ENCODE measurements around the gene TMEM19.

TMEM19 gene

DNA sequence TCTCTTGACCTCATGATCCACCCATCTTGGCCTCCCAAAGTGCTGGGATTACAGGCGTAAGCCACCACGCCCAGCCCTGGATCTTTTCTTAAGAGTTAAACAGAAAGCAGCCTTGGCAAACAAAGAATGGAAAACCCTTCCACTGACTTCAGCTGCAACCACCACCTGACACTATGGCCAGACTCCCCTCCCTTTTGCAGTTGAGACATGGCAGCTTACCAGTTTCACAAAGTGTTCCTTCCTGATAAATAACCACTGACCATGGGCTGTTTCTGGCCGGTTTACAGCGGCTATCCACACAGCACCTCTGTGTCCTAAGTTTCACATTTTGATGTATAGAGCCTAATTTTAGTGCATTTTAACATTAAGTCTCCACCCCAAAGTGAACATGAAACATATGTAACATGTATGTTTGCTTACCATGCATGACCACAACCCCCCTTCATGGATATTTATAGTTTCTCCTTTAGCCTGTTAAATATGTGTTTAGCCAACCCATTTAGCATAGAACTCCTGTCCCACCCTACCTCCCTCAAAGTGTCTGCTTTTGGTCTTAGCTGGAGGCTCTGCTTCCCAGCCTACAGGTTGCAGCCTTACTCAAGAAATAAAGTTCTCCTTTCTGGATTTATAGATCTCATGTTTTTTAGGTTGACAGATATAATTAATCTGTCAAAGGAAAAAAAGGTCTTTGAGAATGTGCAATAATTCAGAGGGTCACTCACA lies 36.1 kb downstream of the TMEM19 start:
- DNase-seq: no peak

DNA sequence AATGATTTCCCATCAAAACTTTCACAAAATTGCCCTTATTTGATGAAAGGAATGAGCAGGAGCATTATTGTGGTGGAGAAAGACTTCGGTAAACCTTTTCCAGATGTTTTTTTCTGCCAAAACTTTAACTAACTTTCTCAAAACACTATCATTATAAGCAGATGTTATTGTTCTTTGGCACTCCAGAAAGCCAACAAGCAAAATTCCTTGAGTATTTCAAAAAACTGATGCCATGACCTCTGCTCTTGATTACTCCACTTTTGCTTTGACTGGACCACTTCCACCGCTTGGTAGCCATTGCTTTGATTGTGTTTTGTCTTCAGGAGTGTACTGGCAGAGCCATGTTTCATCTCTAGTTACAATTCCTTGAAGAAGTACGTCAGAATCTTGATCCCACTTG lies 39.1 kb downstream of the TMEM19 start:
- DNase-seq: no peak

DNA sequence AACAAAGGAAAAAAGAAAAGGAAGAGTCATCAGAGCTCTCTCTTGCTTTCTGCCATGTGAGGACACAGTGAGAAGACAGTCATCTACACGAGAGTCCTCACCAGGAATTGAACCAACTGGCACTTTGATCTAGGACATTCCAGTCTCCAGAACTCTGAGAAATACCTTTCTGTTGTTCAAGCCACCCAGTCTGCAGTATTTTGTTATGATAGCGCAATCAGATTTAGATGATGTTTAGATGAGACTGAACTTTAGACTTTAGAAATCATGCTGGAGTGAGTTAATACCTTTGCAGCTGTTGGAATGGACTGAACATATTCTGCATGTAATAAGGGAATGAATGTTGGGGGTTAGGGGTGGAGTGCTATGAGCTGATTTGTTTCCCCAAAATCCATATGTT lies 40.7 kb downstream of the TMEM19 start:
- no peak for DNase-seq

DNA sequence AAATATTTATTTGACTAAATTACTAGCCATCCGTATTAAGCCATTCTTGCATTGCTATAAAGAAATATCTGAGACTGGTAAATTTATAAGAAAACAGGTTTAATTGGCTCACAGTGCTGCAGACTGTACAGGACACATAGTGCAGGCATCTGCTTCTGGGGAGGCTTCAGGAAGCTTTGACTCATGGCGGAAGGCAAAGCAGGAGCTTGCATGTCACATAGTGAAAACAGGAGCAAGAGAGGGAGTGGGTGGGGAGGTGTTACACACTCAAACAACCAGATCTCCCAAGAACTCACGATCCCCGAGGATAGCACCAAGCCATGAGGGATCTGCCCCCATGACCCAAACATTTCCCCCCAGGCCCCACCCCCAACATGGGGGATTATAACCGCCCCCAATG lies 42.1 kb downstream of the TMEM19 start:
- no peak for DNase-seq

DNA sequence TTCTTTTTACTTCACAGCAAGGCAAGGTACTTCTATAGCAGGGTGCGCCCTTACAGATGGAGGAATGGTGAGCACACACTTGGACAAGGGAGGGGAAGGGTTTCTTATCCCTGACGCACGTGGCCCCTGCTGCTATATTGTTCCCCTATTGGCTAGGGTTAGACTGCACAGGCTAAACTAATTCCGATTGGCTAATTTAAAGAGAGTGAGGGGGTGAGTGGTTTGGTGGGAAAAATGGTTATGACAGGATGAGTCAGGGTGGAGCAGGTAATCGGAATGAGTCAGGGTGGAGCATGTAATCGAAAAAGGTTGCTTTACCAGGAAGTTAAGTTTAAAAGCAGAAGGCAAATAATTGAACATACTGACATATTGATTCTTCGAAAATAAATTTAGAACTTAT lies 45.1 kb downstream of the TMEM19 start:
- no peak for DNase-seq

DNA sequence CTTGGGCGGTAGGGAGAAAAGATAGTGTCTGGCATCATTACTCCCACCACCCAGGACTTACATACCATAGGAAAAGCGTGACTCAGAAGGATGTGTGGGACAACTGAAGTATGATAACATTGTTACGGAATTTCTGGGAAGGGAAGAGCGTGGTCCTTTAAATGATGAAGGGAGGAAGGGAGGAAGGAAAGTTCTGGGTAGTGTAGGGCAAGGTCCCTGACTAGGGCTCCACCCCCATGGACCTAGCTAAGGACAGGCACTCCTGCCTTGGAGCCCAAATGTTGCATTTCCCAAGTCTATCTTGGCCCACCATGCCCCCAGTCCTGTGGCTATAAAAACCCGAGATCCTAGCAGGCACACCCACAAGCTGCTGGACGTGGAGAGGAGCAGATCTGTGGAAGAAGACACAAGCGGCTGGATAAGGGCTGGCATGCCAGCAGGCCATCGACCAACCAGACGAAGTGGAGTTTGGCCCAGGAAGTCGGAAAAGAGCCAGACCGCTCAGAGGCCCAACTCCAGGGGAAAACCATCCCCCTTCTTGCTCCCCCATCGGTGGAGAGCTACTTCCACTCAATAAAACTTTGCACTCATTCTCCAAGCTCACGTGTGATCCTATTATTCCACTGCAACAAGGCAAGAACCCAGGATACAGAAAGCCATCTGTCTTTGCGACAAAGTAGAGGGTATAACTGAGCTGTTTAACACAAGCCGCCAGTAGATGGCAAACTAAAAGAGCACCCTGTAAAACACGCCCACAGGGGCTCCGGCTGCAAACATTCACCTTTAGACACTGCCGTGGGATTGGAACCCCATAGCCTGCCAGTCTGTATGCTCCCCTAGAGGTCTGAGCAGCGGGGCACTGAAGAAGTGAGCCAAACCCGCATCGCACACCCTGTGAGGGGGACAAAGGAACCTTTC lies 45.8 kb downstream of the TMEM19 start:
- peak in 1 of 2 experiments; percentile 12 for DNase-seq

DNA sequence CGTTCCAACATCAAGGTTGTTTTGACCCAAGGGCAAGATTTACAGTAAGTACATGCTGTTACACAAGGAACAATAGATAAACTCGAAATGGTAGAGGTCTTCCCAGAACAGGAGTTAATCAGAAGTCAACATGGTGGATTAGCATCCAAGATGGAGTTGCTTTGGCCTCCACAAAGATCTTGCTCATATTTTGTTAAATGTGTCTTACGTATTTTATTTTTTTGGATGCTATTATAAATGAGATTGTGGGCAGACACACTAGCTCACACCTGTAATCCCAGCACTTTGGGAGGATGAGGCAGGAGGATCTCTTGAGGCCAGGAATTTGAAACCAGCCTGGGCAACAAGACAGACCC lies 46.5 kb downstream of the TMEM19 start:
- DNase-seq: no peak

DNA sequence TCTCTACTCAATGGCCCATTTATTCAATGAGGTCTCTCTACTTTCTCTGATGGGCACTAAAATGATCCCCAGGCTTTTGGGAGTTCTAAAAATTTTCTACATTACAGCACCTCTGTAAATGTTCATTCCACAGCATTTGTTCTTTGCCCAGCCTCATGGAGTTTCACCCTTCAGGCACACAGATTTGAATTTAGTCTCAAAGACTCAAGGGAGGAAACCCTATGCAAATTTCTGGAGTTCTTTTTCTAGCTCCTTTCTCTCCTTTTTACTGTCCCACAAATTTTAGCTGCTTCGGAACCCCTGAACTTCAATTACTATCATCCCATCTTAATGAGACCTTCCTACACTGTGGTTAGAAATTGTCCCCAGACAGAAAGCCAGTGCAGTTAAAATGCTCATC lies 51.3 kb downstream of the TMEM19 start:
- DNase-seq: no peak

DNA sequence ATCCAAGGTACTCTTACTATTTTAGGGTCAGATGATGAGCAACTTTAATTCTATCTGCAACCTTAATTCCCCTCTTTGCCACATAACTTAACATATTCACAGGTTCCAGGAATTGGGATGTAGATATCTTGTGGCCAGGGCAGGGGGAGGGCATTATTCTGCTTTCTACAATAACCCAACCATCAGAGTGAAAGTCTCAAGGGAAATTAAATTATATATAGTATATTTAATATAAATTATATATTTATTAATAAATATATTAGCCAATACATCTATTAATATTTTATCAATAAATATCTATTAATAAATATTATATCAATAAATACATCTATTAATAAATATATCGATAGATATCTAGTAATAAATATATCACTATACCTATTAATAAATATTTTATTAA lies 57.1 kb downstream of the TMEM19 start:
- DNase-seq: no peak

DNA sequence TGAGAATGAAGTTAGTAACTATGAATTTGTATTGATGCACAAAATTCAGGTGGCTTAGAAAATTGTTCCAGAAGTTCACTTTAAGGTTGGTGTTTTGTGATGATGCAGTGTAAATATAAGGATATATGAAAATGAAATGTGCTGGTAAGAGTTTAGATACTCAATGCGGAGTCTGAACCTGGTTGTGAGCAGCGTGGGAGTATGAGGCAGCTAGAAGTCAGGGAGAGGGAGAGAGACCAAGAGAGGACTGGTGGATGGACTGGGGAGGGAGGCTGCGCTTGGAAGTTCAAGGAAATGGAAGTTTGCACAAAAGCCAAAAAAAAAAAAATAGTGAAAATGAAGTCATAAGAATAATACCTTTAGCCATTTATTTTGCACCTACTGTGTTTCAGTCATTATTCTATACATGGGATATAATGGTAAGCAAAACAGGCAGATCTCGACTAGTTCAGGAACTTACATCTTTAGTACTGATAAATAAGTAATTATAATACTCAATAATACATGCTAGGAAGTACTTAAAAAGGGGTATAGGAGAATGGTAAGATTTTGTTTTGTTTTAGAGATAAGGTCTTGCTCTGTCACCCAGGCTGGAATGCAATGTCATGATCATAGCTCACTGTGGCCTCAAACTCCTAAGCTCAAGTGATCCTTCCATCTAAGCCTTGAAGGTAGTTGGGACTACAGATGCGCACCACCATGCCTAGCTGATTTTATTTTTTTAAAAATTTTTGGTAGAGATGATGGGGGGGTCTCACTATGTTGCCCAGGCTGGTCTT lies 58.8 kb downstream of the TMEM19 start:
- no peak for DNase-seq

DNA sequence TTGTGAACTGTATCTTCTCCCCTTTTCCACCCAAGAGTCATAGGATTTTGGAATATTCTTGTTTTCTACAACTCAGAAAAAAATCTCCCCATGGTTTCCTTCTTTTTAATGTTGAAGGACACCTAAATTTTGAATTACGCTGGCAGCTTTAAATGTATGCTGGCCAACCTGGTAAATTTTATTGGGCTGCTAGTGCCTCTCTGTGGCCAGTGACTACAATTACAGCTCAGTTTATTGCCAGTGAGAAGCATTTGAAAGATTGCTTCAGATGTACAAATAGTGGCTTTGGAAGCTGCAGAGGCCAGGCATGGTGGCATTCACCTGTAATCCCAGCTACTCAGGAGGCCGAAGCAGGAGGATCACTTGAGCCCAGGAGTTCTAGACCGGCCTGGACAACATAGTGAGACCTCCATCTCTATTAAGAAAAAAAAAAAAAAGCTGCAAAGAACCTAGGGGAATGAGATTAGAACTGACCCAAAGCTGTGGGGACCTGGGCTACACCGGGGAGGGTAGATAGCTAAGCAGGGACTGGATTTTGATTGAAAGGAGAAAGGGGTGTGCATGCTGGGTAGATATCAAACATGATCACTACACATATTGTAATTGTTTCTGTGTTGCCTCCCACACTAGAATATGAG lies 61.2 kb downstream of the TMEM19 start:
- DNase-seq: peak; percentile 68 to 74

DNA sequence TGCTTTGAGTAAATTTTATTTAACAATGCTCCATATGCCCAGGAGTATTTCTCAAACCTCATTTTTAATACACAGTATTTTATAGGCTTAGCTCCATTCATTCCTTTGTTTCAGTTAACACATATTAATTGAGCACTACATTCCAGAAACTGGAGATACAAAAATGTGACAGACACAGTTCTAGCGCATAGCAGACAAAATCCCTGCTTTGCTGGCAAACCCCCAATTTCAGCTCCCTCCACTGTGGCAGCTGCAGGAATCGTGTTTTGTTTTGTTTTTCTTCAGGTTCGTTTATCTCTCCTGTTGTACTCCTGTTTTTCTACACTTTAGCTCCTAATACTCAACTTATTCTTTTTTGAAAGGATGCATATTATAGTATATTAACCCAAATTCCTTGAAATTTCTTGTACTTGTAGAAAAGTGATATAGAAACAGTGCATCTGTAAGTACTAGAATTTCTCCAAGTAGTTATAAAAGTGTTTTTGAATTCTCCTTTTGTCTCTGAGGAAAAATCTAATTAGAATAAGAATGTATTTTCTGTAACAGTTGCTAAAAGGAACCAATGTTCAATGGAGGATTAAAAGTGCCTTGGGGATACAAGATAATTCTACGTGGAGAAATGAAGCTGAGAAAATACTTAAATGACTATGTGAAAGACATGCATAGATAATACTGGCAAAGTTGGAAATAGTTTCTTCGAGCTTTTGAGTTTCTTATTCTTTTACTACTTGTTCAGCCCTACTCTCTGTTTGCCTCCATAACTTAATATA lies 62.4 kb downstream of the TMEM19 start:
- DNase-seq: no peak

DNA sequence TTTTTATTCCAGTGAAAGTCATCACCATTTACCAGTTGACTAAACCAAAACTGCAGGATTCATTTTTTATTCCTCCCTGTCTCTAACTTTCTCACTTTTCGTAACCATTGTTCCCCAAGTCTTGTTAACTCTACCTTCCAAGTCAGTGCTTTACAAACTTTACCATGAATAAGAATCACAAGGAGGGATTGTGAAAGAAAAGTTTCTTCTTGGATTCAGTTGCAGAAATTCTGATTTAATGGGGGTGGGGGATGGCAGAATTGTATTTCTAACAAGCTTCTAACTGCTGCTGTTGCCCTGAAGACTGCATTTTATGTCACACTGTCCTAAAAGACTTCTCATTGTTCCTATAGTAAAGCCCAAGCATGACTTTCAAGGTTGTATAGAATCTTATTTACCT lies 63.8 kb downstream of the TMEM19 start:
- DNase-seq: no peak

DNA sequence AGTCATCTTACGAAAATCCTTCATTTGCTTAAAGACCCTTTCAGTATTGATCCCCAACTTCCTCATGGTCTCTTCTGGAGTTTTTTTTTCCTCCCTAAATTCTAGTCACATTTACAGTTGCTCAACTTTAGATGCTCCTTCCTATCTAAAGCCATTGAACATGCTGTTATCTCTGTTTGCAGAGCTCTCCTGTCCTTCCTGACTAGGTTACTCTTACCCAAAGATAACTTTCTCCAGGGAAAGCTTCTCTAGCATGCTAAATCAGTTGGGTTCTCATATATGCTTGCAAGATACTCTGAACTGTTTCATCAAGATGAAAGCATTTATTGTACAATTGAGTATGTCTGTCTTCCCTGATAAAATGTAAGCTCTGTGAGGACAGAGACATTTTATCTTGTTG lies 67.0 kb downstream of the TMEM19 start:
- DNase-seq: no peak

Measured in Kasumi-1 (cell line).